ENCODE results near the gene FAM227A.

DNA sequence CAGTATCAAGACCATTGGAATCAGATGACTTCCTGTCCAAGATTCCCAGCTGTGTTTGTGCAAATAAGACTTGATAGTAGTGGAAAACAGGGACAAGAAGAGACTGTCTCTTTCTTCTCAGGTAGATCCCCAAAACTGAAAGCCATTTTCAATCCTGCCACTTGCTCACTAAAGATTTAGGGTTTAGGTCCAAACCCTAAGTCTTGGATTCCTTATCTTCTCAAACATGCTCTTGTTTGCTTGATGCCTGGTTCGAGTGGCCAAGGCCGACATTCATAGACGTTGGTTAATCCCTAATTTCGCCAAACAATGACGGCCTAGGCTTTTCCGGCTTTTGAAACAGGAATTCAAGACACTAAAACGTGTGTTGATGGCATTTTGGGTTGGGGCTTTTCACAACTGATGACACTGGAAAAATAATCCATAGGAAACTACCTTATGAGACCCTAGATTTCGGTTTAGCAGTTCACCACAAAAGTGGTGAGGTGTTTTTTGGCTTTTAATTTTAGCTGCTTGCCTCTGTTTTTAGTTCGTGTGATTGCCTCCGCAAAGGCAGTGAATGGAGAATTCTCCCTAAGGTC, 48.6 kb upstream of the FAM227A start:
- TF ChIP-seq POLR2AphosphoS5 (IDR thresholded peaks at IDR 0.05; ENCODE audit: low read depth, low read length): no peak
- TF ChIP-seq, protein P1, sequence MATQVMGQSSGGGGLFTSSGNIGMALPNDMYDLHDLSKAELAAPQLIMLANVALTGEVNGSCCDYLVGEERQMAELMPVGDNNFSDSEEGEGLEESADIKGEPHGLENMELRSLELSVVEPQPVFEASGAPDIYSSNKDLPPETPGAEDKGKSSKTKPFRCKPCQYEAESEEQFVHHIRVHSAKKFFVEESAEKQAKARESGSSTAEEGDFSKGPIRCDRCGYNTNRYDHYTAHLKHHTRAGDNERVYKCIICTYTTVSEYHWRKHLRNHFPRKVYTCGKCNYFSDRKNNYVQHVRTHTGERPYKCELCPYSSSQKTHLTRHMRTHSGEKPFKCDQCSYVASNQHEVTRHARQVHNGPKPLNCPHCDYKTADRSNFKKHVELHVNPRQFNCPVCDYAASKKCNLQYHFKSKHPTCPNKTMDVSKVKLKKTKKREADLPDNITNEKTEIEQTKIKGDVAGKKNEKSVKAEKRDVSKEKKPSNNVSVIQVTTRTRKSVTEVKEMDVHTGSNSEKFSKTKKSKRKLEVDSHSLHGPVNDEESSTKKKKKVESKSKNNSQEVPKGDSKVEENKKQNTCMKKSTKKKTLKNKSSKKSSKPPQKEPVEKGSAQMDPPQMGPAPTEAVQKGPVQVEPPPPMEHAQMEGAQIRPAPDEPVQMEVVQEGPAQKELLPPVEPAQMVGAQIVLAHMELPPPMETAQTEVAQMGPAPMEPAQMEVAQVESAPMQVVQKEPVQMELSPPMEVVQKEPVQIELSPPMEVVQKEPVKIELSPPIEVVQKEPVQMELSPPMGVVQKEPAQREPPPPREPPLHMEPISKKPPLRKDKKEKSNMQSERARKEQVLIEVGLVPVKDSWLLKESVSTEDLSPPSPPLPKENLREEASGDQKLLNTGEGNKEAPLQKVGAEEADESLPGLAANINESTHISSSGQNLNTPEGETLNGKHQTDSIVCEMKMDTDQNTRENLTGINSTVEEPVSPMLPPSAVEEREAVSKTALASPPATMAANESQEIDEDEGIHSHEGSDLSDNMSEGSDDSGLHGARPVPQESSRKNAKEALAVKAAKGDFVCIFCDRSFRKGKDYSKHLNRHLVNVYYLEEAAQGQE (IDR thresholded peaks at IDR 0.05; ENCODE audit: insufficient read depth in 1 of 2, low read depth in 2 of 2, low read length in 2 of 2): no peak
- no peak for TF ChIP-seq TAF1 (IDR thresholded peaks at IDR 0.05; ENCODE audit: borderline replicate concordance, insufficient read depth, low read length)
